Vagina (tissue), 2 donors: ENCODE measurements around the gene GABBR1.

ENCODE experiments used
- CTCF ChIP-seq, 3 experiments: fragments of 450-650 bp in 2 of 3; fragments of 200-600 bp in 1 of 3; sonication (generic) in 1 of 3; IDR thresholded peaks; one replicate each; pipeline ENCODE4 v1.5.1; 2017 to 2019; ENCODE audit warnings: antibody characterized with exemption in 3 of 3, mild to moderate bottlenecking in 2 of 3, moderate library complexity in 2 of 3
- POLR2A ChIP-seq, 2 donors: fragments of 450-650 bp; IDR thresholded peaks; one replicate each; pipeline ENCODE4 v1.6.1; 2017; ENCODE audit warnings: antibody characterized with exemption in 2 of 2, mild to moderate bottlenecking in 2 of 2, moderate library complexity in 2 of 2

GRCh38 chr6:29679962-29680361 lies 47.0 kb upstream of the GABBR1 start:
- no peak for TF ChIP-seq CTCF (IDR thresholded peaks at IDR 0.05)
- no peak for TF ChIP-seq POLR2A (IDR thresholded peaks at IDR 0.05)
